Activated CD8-positive, alpha-beta T cell treated with anti-CD3 and anti-CD28 coated beads, Interleukin-2, amount 10 ng/mL, durations not matched to agents 7 days and 5 days (primary cell): Measurements from ENCODE around the gene TLL1. TPM values are rescaled to one million over a fixed set of nuclear protein-coding genes. Genes with fewer than 3 reads are reported as not detected.
A peak's percentile ranks its signal among the peaks of the same experiment; 100 is the strongest.

Experiments used
- ATAC-seq: fragments of 150-1000 bp; cut with Tn5 transposase; one replicate; pipeline ENCODE4 v1.10.0; 2021; ENCODE audit warnings: moderate library complexity
- CTCF ChIA-PET: fragments of 350-600 bp; sonication (Branson Sonifier 250); formaldehyde crosslinking; loops from one replicate; lab custom pipeline; 2021; ENCODE audit warnings: antibody characterized with exemption; lab: Charles Lee
- POLR2A ChIA-PET: fragments of 350-600 bp; sonication (Branson Sonifier 250); formaldehyde crosslinking; loops from one replicate; lab custom pipeline; 2021; ENCODE audit warnings: antibody characterized with exemption; lab: Charles Lee
- DNase-seq: peaks from one replicate; pipeline ENCODE4 v3.0.0-alpha.2; 2020
- H3K27ac Mint-ChIP-seq: one replicate; pipeline ENCODE4 v1.8.0; 2021; ENCODE audit warnings: mild to moderate bottlenecking, mixed read lengths
- H3K27me3 Mint-ChIP-seq: one replicate; pipeline ENCODE4 v1.8.0; 2021; ENCODE audit warnings: low read depth, mixed read lengths
- H3K36me3 Mint-ChIP-seq: one replicate; pipeline ENCODE4 v1.8.0; 2021; ENCODE audit warnings: low read depth, mixed read lengths
- H3K4me1 Mint-ChIP-seq: one replicate; pipeline ENCODE4 v1.8.0; 2021; ENCODE audit warnings: low read depth, mixed read lengths
- H3K4me3 Mint-ChIP-seq: one replicate; pipeline ENCODE4 v1.8.0; 2021; ENCODE audit warnings: mild to moderate bottlenecking, mixed read lengths
- H3K9me3 Mint-ChIP-seq: one replicate; pipeline ENCODE4 v1.8.0; 2022; ENCODE audit warnings: mixed read lengths; ENCODE audit not compliant: insufficient read depth
- total RNA-seq, 2 experiments: library from RNA; stranded (reverse); gene quantifications; one replicate each; pipeline ENCODE4 v1.2.3, GENCODE V29; 2021

TLL1 gene
- total RNA-seq, 2 experiments from 2014 or later: not detected

DNA sequence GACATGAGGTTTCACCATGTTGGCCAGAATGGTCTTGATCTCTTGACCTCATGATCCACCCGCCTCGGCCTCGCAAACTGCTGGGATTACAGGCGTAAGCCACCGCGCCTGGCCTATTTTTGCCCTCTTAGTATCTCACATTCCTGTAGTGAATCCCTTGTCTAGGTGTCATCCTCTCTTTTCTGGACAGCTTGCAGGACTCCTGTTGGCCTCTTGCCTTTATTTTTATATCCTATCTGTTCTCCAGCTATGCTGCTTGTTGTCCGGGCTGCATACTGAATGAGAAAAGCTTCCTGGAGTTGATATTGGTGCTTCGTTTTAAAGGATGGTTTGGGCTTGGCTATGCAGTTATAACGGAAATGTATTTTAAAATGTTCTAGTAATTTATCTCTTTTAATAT, 148.6 kb downstream of the TLL1 start:
- no peak overlapping the region for H3K4me3 Mint-ChIP-seq
- no peaks in the 10 kb centered on the region for H3K27me3 Mint-ChIP-seq
- ChIA-PET POLR2A (no interaction called here), CTCF (no interaction called here)
- DNase-seq (no peak), ATAC-seq (no peak)
- H3K9me3 Mint-ChIP-seq: no peaks in the 10 kb centered on the region
- no peaks in the 10 kb centered on the region for H3K36me3 Mint-ChIP-seq
- H3K4me1 Mint-ChIP-seq: no peaks in the 10 kb centered on the region
- no peak overlapping the region for H3K27ac Mint-ChIP-seq

DNA sequence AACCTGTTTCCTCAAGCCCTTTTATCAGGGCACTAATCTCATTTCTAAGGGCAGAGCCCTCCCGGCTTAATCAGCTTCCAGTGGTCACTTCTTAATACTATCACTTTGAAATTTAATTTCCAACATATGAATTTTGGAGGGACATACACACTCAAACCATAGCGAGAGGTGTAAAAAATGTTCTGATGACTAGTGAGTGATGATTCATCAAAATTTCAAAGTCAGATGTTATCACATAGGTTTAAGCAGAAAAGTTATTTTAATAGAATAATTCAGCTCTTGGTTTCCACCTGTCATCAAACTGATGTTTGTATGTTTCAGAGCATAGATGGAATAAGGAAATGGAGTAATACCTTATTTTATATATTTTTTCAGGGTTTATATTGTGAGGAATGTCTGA, 161.9 kb downstream of the TLL1 start:
- ChIA-PET POLR2A (no interaction called here), CTCF (no interaction called here)
- no peak for ATAC-seq

DNA sequence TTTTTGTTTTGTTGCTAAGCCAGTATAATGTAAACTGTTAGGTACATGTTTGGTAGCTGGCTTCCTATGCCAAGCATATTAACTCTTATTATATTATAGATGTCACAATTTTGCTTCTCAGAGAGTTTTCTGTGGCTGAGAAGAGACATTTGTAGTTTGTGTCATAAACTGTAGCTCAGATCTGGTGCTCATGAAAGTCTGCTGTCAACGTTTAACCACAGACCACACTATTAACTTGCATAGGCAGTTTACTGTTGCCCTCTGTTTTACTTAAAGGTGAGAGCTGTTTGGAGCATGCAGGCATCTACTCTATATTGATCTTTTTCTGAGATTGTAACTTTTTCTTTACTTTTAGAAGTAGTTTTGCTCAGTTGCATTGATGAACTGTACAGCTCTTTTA, 166.8 kb downstream of the TLL1 start:
- ATAC-seq (no peak), DNase-seq (no peak)
- no peak overlapping the region for H3K27ac Mint-ChIP-seq
- ChIA-PET CTCF (no interaction called here), POLR2A (no interaction called here)
- H3K9me3 Mint-ChIP-seq: no peaks in the 10 kb centered on the region
- no peaks in the 10 kb centered on the region for H3K27me3 Mint-ChIP-seq
- H3K4me3 Mint-ChIP-seq: no peak overlapping the region
- no peaks in the 10 kb centered on the region for H3K36me3 Mint-ChIP-seq
- no peaks in the 10 kb centered on the region for H3K4me1 Mint-ChIP-seq

More for the DNA sequence above, 161.9 kb downstream of the TLL1 start:
- H3K4me1 Mint-ChIP-seq: no peaks in the 10 kb centered on the region
- H3K9me3 Mint-ChIP-seq: no peaks in the 10 kb centered on the region
- H3K27me3 Mint-ChIP-seq: no peaks in the 10 kb centered on the region
- no peak overlapping the region for H3K27ac Mint-ChIP-seq
- no peak for DNase-seq
- H3K36me3 Mint-ChIP-seq: no peaks in the 10 kb centered on the region
- no peak overlapping the region for H3K4me3 Mint-ChIP-seq

DNA sequence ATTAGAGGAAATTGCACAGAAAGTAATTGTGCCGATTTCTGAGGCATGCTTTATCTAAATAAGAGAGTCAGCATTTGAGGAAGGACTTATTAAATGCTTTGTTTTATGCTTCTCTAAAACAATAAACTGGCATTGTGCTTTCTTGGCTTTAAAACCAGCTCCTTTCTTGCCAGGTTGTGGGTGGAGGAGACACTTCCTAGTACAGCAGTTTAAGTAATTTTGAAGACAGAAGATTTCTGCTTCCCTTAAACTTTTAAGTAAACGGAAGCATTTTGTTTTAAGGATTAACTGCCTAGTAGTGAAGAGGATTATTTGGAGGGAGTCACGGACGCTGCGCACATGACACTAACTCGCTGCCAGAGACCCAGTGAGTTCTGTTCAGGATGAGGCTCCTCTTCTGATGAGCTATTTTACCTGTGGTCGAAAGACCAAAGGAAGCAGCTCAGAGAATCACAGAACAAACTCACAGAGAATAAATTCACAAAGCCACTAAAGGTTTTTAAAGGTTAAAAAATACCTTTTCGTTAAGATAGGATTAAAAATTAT, 169.5 kb downstream of the TLL1 start:
- ChIA-PET POLR2A (no interaction called here), CTCF (no interaction called here)
- ATAC-seq (no peak), DNase-seq (no peak)
- no peaks in the 10 kb centered on the region for H3K27me3 Mint-ChIP-seq
- no peaks in the 10 kb centered on the region for H3K4me1 Mint-ChIP-seq
- no peak overlapping the region for H3K27ac Mint-ChIP-seq
- H3K4me3 Mint-ChIP-seq: no peak overlapping the region
- H3K9me3 Mint-ChIP-seq: no peaks in the 10 kb centered on the region
- H3K36me3 Mint-ChIP-seq: no peaks in the 10 kb centered on the region

GRCh38 chr4:166043801-166044200, 170.8 kb downstream of the TLL1 start:
- no peaks in the 10 kb centered on the region for H3K4me1 Mint-ChIP-seq
- no peak overlapping the region for H3K4me3 Mint-ChIP-seq
- ChIA-PET POLR2A (no interaction called here), CTCF (no interaction called here)
- no peak for DNase-seq
- H3K27me3 Mint-ChIP-seq: no peaks in the 10 kb centered on the region
- no peak for ATAC-seq
- no peaks in the 10 kb centered on the region for H3K9me3 Mint-ChIP-seq
- H3K27ac Mint-ChIP-seq: no peak overlapping the region
- H3K36me3 Mint-ChIP-seq: no peaks in the 10 kb centered on the region

DNA sequence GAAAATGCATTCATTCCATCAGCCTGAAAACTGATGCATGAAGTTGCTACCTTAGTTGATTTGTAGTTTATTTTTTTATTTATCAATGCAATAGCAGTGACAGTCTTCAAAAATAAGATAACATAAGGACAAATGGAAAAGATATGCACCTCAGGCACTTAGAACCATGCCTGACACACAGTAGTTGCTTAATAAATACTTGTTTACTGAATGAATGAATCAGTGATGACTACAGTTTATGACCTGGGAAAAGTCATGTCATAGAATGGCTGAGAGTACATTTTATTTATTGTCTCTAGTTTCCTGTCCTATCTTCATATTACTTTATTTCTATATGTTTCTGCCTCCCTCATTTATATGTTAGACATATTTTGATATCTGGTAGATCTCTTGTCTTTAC, 171.8 kb downstream of the TLL1 start:
- no peaks in the 10 kb centered on the region for H3K9me3 Mint-ChIP-seq
- H3K4me1 Mint-ChIP-seq: no peaks in the 10 kb centered on the region
- H3K27ac Mint-ChIP-seq: no peak overlapping the region
- DNase-seq (no peak), ATAC-seq (no peak)
- POLR2A ChIA-PET: no interaction called here
- H3K36me3 Mint-ChIP-seq: no peaks in the 10 kb centered on the region
- CTCF ChIA-PET: no interaction called here
- no peaks in the 10 kb centered on the region for H3K27me3 Mint-ChIP-seq
- no peak overlapping the region for H3K4me3 Mint-ChIP-seq

- DNase-seq (no peak), ATAC-seq (peak; percentile 47)
- POLR2A ChIA-PET: no interaction called here
- CTCF ChIA-PET: no interaction called here
- H3K27ac Mint-ChIP-seq: no peak overlapping the region
- no peaks in the 10 kb centered on the region for H3K4me1 Mint-ChIP-seq
- no peaks in the 10 kb centered on the region for H3K9me3 Mint-ChIP-seq
- no peaks in the 10 kb centered on the region for H3K27me3 Mint-ChIP-seq
- H3K36me3 Mint-ChIP-seq: no peaks in the 10 kb centered on the region
- no peak overlapping the region for H3K4me3 Mint-ChIP-seq
Observed at GRCh38 chr4:166045457-166045856, 172.4 kb downstream of the TLL1 start.

DNA sequence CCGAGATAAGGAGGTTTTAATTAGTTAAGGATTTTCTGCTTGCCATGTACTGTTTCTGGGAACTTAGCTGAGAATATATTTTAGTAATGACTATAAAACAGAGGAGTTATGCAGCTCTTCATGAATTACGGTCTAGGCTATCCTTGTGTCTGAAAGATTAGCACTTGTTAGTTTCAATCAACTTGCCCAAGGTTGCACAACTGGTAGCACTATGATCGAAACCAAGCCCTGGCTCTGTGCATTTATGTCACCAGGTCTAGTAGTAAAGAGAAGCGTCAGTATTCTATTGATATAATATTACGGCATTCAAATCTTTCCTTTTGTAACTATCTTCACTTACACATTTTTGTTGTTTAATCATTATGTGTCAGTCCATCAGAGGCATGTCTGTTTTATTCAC, 176.0 kb downstream of the TLL1 start:
- no peaks in the 10 kb centered on the region for H3K36me3 Mint-ChIP-seq
- no peaks in the 10 kb centered on the region for H3K4me1 Mint-ChIP-seq
- no peaks in the 10 kb centered on the region for H3K9me3 Mint-ChIP-seq
- ChIA-PET POLR2A (no interaction called here), CTCF (no interaction called here)
- no peak overlapping the region for H3K27ac Mint-ChIP-seq
- no peak for DNase-seq
- no peak overlapping the region for H3K4me3 Mint-ChIP-seq
- H3K27me3 Mint-ChIP-seq: no peaks in the 10 kb centered on the region
- no peak for ATAC-seq

DNA sequence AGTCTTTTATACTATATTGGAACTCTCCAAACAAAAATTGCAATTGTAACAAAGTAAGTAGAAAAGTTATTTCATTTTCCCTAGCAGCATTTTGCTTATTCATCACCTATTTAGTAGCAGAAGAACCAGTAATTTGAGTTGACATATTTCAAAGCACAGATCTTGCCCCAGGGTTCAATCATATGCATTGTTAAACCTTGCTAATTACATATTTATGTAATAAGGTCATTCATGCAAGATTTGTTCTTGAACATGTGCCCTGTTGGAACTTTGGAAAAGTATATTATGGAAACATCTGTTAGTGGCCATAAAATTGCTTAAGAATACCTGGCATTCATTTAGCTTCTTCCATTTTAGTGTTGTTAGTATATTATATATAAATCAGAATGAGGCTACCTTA, 191.7 kb downstream of the TLL1 start:
- Mint-ChIP-seq H3K27ac (no peak overlapping the region), H3K4me3 (no peak overlapping the region), H3K4me1 (no peaks in the 10 kb centered on the region), H3K9me3 (no peaks in the 10 kb centered on the region), H3K27me3 (no peaks in the 10 kb centered on the region), H3K36me3 (no peaks in the 10 kb centered on the region)
- POLR2A ChIA-PET: no interaction called here
- ATAC-seq (no peak), DNase-seq (no peak)
- CTCF ChIA-PET: no interaction called here

DNA sequence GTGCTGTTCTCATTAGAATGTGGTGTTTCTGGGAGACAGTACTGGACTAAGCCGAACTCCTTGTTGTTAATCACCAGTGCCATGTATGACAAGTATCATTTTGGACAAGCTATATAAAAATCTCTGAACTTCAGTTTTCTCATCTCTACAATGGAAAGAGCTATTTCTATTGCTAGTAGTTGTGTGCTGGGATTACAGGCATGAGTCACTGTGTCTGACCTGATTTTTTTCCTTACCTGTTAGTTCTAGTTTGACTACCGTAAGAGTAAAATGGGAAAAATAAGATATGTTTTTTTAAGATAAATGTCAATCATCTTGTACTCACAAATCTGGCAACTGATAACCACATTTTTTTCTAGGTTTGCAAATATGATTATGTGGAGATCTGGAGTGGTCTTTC, 192.3 kb downstream of the TLL1 start:
- CTCF ChIA-PET: no interaction called here
- no peak overlapping the region for H3K27ac Mint-ChIP-seq
- POLR2A ChIA-PET: no interaction called here
- H3K27me3 Mint-ChIP-seq: no peaks in the 10 kb centered on the region
- no peak for ATAC-seq
- no peak overlapping the region for H3K4me3 Mint-ChIP-seq
- H3K4me1 Mint-ChIP-seq: no peaks in the 10 kb centered on the region
- DNase-seq: no peak
- no peaks in the 10 kb centered on the region for H3K9me3 Mint-ChIP-seq
- no peaks in the 10 kb centered on the region for H3K36me3 Mint-ChIP-seq

- ChIA-PET POLR2A (no interaction called here), CTCF (no interaction called here)
- no peak for DNase-seq
- no peaks in the 10 kb centered on the region for H3K27me3 Mint-ChIP-seq
- no peak overlapping the region for H3K27ac Mint-ChIP-seq
- no peak overlapping the region for H3K4me3 Mint-ChIP-seq
- H3K36me3 Mint-ChIP-seq: no peaks in the 10 kb centered on the region
- H3K9me3 Mint-ChIP-seq: no peaks in the 10 kb centered on the region
- no peak for ATAC-seq
- no peaks in the 10 kb centered on the region for H3K4me1 Mint-ChIP-seq
Observed at GRCh38 chr4:166066936-166067335, 193.9 kb downstream of the TLL1 start.

GRCh38 chr4:166067915-166068314, 194.9 kb downstream of the TLL1 start:
- H3K27ac Mint-ChIP-seq: no peak overlapping the region
- H3K4me3 Mint-ChIP-seq: no peak overlapping the region
- H3K4me1 Mint-ChIP-seq: no peaks in the 10 kb centered on the region
- H3K27me3 Mint-ChIP-seq: no peaks in the 10 kb centered on the region
- ChIA-PET POLR2A (no interaction called here), CTCF (no interaction called here)
- H3K36me3 Mint-ChIP-seq: no peaks in the 10 kb centered on the region
- ATAC-seq: no peak
- no peaks in the 10 kb centered on the region for H3K9me3 Mint-ChIP-seq
- no peak for DNase-seq

DNA sequence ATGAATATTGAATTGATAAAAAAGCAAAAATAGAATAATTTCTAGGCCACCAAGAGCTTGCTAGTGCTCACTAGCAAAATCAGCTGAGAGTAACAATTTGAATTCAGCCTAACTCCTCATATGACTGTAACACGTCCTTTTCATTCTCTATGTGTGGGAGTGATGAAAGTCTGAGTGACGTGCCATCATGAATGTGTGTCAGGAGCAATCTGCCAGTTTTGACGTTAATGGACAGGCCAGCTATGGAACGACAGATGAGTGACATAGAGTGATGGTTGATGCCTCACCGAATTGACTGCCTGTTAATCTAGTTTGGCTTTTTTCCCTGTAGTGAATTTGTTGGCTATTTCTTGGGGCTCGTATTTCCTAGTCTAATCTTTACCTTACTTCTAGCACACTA, 200.7 kb downstream of the TLL1 start:
- Mint-ChIP-seq H3K27ac (no peak overlapping the region), H3K4me3 (no peak overlapping the region), H3K9me3 (no peaks in the 10 kb centered on the region), H3K36me3 (no peaks in the 10 kb centered on the region), H3K4me1 (no peaks in the 10 kb centered on the region), H3K27me3 (no peaks in the 10 kb centered on the region)
- ChIA-PET POLR2A (no interaction called here), CTCF (no interaction called here)
- DNase-seq: no peak
- ATAC-seq: no peak
